GM19035 (cell line): ENCODE results near the gene NPDC1.

ENCODE experiments used
- ATAC-seq: cut with Tn5 transposase; IDR thresholded peaks from one replicate; pipeline ENCODE4 v1.9.1; 2021; ENCODE audit not compliant: unreplicated experiment

The NPDC1 gene

DNA sequence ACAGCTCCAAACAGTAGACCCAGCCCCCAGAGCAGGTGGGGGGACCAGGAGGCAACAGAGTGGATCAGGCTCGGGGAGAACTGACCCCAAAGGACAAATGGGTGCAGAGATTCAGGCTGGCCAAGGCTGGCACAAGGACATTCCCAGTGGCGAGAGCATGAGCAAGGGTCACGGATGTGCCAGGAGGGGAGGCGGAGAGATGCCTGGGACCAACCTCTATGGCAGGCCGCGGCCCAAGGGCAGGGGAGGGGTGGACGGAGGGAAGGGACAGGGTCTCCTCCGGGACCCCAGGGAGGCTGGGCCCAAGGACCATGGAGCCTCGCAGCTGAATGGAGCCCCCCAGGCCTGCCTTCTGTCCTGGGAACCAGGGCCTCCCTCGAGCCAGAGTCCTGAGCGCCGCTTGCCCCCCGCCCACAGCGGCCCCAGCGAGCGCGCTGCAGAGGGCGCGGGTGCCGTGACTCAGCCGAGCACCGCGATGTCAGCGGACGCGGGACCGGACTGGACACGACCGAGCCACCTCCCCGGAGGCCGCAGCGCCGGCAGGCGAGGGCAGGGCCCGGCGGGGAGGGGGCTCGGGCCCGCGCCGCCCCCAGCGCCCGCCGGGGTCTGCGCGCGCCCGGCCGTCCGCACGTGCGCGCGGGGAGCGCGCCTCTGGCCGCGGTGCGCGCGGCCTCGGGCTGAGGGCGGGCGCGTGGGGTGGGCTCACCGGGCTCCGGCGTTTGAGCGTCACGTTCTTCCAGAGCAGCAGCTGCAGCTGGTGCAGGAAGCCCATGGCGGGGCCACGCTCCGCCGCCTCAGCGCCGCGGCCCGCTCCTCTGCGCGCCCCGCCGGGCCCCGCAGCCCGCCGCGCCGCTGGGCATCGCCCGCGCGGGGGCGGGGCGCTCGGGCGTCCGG is 18.4 kb downstream of the NPDC1 start, which contains the start of gene ABCA2:
ABCA2 (minus strand) TSS at position 869 of the 894 bp plus-strand sequence; CDS start at position 772, 97 bp downstream.
- no peak for ATAC-seq

DNA sequence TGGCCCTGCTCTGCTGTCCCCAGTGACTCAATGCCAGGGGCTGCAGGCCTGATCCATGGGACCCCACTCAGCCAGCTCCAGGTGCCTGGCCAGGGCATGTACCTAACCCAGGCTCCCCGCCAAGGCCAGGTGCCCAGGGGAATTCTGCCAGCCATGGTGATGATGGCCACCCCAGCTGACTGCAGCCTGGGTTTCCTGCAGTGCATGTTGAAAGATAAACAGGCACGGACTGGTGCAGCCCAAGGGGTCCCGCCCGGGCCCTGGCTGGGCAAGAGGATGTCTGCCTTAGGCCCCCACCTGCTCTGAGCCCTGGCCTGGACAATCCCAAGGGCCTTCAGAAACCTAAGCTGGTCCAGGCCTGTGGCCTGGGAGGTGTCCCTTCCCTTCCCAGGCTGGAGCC is 19.1 kb downstream of the NPDC1 start:
- ATAC-seq, result no peak

DNA sequence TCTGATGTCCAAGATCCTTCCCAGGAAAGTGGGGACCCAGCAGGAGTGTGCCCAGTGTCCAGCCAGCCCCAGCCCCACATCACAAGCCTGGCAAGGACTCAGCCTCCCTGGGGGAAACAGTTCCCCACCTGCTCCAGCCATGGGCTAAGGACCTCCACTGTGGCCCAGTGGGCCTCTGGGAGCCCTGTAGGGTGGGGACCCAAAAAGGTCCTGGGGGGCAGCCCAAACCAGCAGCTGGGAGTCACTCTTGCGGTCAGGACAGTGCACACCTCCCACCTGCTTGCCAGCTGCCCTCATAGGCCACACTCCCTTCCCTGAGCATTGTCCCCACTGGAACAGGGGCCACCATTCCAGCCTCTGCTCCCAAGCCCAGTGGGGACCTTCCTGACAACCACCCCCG is 19.6 kb downstream of the NPDC1 start:
- no peak for ATAC-seq

DNA sequence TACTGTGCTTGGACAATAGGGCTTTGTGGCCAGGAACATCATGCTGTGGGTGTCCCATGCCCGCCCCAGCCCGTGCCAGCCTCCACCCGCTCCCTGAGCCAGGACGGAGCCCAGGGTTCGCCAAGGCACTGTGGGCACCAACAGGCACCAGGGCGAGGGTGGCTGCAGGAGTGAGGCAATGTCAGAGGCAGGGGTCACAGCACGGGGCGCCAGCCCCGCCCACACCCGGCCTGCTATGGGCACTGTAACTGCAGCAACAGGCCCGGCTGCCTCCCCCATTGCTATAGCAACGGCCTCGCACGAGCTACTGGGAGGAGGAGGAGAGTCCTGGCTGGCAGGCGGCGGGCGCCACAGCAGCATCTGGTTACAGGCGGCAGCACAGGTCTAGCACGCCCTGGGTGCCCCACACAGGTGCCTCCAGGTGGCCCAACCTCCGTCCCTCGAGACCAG is 20.4 kb downstream of the NPDC1 start:
- no peak for ATAC-seq

DNA sequence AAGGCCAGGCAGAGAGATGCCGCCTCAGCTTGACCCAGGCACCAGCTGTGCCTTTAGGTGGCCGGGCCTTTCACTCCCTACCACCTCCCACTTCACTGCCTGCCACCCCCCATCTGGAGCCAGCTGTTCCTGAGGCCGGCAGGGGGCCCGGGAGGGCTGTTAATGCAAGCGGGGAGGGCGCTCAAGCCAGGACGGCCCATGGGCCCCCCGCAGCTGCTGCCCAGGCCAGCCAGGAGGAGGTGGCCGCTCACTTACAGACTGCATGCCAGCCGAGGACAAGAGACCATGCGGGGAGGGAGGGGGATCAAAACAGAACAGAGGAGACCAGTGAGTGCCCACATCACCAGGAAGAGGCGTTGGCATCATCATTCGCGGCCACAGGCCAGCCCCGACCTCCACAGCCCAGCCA is 22.4 kb downstream of the NPDC1 start:
- ATAC-seq, result no peak

DNA sequence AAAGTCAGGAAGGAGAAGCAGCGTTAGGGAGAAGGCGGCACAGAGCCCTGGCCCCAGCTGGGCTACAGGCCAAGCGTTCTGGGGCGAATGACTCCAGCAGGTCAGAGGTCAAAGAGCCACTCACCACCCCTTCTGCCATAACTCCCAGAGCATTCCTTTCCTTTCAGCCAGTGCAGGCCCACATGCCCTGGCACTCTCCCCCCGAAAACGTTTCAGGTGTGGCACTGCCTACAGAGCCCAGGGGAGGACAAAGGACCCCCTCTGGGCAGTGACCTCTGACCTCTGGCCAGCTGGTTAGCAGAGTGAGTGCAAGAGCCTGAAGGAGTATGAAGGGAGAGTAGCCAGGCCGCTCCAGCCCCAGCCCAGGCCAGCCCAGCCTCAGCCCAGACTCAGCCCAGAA is 22.8 kb downstream of the NPDC1 start:
- no peak for ATAC-seq

DNA sequence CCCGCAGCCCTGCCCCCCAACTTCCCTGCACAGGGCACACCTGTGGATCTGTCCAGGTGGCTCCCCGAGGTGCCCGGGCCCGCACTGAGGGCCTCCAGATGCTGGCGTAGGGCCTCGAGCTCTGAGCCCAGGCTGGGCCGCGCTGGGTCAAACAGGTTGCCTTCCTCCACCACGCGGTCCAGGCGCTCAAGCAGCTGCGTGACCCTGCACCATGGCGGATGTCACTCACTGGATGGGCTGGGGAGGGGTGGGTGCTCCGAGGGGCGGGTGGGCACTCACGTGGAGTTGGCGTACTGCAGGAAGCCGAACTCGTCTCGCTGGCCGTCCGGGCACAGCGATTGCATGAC is 23.3 kb downstream of the NPDC1 start:
- no peak for ATAC-seq

DNA sequence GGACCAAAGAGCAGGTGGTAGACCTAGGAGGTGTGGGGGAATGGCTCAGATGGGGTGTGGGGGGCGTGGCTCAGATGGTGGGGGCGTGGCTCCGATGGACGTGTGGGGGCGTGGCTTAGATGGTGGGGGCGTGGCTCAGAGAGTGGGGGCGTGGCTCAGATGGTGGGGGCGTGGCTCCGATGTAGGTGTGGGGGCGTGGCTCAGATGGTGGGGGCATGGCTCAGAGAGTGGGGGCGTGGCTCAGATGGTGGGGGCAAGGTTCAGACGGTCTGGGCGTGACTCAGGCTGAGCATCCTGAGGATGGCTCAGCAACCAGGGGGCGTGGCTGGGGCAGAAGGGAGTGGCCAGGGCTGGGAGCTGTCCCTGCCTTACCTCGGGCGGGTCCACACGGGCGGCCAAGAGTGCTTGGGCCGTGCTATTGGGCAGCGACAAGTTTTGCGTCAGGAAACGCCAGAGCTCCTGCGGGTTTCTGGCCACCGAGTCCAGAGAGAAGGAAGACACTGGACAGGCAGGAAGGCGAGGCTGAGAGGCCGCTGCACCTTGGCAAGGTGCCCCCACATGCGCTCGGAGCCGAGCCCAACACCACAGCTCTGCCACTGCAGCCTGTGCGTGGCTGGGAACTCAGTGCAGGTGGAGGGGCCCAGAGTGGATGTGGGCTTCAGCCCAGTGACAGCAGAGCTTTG is 23.9 kb downstream of the NPDC1 start:
- no peak for ATAC-seq

DNA sequence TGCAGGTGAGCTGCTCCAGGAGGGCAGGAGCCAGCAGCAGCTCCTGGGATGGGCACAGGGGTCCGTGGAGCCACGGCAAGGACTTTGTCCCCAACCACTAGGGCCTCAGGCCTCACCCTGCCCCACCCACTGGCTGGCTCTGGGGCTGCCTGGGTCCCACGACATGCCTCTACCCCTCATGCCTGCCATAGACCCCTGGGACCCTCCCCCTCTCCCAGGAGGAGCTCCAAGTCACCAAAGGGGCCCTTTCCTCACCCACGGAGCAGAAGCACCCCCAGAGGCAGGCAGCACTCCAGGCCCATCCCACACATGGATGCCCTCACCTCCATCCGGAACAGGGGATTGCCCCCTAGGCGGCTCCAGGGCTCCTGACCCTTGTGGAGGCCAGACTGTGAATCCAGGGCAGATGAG is 24.4 kb downstream of the NPDC1 start:
- no peak for ATAC-seq

DNA sequence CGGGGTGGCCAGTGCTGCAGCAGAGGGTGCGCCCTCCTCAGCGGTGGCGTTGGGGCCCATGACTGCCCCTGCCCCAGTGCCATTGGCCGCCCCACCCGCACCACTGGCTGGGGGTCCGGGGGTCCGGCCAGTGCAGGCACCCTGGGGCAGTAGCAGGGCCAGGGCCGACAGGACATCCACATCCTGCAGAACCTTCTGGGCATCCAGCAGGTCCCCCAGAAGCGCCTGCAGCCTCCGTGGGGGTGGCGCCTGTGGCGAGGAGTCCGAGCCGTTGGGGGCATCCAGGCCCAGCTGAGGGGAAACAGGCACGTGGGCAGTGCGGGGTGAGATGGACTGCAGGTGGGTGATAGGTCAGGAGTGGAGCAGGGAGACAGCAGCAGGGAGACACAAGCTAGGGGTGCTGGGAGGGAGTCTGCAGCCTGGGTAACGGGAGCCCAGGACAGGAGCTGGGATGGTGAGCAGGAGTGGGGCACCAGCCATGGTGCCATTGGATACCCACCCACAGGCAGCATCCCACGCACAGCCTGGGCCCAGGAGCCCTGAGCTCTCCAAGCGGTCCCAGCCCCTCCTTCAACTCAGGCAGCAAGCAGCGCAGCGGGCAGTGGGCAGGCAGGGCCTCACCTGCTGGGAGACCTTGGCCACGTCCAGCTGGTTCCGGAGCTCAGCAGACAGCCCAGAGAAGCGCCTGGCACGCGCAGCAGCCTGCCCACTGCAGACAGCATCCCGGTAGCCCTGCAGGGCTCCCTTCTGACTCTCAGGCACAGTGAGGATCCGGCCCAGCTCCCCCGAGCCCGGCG is 25.0 kb downstream of the NPDC1 start:
- ATAC-seq, result no peak

DNA sequence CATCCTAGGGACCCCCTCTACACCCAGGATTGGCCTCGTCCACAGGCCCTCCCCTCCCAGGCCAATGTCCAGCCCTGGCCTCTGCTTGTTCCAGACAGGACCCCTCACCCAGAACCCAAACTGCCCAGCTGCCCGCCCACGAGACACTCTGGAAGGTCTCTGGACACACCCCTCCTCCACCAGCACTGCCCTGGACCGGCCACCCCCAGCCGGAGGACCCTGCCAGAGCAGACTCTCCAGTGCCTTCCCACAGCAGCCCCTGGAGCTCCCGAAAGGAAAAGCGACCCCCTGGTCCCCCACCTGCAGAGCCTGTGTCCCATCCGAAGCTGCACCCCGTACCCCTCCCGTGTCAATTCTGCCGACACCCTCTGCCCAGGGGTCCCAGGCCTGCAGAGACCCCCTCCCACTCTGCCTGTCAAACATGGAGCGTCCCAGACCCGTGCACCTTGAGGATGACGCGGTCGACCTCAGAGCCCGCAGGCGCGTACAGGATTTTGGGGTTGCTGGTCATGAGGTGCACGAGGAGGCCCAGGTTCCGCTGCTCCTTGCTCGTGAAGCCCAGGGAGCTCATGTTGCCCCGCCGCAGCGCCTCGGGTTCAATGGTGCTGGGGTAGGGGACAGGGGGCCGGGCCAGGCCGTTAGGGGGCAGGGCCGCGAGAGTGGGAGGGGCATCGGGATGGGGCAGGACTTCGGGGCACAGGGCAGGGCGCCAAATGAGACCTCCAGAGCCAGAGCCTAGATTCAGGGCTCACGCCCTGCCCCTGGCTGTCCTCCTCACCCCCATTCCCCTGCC is 25.9 kb downstream of the NPDC1 start:
- ATAC-seq, result no peak

DNA sequence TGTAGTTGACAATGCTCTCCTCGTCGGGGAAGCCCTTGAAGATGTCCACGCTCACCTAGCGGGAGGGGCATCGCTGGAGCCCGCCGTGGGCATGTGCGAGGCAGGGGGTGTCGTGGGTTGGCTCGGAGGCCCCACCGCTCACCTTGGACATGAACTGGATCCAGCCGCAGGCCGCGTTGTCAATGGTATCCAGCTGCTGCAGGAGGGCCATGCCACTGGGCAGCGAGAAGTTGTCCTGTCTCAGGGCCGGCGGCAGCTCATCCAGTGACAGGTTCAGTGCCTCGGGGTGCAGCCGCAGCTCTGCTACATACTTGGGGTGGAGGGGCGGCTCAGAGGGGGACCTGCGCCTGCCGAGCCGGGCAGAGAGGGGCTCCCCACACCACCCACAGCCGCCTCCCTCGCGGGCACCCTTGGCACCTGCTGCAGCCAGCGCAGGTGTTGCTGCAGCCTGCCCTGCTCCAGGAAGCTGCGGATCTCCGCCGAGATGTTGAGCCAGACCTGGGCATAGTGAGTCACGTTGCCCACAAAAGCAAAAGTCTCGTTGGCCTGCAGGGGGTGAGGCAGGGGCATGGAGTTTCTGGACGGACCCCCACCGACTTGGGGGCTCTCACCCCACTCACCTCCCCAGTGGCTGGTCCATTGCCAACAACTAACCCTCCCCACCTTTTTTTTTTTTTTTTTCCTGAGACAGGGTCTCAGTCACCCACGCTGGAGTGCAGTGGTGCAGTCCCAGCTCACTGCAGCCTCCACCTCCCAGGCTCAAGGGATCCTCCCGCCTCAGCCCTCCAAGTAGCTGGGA is 27.0 kb downstream of the NPDC1 start:
- no peak for ATAC-seq

DNA sequence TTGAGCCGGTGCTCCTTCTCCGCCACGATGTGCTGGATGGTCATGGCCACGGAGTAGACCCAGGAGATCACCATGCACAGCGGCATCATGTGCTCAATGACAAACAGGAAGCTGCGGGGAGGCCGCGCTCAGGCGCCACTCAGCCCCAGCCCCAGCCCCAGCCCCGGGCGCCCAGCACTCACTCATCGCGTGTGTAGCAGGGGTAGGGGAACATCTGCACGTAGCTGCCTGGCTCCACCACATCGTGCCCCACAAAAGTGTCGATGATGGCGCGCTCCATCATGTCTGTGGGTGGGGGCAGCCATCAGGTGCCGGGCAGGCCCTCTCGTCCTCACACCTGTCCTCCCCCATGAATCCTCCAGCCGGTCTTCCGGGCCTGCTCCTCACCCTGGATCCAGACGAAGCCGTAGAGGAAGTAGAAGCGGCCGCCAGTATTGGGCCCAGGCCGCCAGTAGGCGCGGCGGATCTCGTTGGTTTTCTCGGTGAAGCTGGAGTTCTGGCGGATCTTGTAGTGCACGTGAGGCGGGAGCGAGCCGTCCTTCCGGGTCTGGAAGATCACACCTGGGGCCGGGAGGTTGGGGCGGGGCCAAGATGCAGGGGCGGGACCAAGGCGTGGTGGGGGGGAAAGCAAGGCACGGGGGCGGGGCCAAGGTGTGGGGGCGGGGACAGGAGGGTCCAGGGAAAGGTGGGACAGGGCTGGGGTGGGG is 28.0 kb downstream of the NPDC1 start:
- no peak for ATAC-seq

DNA sequence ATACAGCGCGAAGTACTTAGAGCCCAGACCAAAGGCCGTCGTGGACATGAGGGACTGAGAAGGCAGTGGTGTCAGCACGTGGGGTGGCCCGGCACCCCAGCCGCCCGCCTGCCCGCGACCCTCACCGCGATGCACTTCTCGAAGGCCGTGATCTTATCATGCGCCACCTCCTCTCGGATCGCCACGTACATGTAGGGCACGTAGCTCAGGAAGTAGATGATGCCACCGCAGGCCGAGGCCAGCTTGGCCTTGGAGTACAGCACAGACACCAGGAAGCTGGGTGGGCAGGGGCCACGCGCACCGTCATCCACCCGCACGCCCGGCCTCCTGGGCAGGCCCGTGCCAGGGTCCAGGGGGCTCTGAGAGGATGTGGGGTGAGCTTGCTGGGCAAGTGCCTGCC is 28.9 kb downstream of the NPDC1 start:
- ATAC-seq, result no peak

DNA sequence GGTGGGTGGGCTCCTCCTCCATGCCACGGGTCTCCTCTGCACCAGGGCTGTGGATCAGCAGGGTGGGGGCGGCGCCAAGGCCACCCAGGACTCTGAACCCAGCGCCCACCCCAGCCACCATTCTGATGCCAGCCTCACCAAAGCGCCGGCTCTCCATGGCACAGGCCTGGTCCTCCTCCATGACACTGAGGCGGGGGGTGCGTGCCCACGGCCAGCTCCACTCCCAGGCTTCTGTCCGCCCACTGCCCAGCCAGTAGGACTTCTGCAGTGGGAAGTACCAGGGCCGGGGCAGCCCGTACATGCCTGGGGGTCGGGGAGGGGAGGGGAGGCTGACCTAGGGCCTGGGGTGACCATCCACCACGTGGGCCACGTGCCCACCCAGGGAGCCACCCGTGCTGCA is 29.5 kb downstream of the NPDC1 start:
- no peak for ATAC-seq

DNA sequence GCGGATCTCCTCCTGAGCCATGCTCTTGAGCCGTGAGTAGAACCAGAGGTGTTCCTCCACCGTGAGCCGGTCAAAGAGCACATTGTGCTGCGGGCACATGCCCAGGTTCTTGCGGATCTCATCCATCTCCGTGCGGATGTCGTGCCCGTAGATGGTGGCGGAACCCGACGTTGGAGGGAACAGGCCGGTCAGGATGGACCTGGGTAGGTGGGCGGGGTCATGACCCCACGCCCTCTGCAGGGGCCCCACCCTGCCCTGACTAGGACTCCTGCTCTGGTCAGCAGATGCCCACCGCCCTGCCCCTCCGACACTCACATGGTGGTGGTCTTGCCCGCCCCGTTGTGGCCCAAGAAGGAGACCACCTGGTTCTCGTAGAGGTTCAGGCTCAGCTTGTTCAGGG is 30.0 kb downstream of the NPDC1 start:
- no peak for ATAC-seq

DNA sequence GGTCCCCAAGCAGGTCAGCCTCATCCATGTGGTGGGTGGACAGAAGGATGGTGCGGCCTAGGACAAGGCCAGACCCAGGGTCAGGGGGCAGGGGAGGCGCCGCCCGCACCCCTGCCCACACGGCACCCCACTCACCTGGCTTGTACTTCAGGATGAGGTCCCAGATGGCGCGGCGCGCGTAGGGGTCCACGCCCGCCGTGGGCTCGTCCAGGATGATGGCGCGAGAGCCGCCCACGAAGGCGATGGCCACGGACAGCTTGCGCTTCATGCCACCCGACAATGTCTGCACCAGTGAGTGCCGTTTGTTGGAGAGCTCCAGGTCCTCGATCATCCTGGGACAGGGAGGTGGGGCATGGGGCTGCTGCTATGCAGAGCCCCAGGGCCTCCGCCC is 30.4 kb downstream of the NPDC1 start:
- no peak for ATAC-seq

DNA sequence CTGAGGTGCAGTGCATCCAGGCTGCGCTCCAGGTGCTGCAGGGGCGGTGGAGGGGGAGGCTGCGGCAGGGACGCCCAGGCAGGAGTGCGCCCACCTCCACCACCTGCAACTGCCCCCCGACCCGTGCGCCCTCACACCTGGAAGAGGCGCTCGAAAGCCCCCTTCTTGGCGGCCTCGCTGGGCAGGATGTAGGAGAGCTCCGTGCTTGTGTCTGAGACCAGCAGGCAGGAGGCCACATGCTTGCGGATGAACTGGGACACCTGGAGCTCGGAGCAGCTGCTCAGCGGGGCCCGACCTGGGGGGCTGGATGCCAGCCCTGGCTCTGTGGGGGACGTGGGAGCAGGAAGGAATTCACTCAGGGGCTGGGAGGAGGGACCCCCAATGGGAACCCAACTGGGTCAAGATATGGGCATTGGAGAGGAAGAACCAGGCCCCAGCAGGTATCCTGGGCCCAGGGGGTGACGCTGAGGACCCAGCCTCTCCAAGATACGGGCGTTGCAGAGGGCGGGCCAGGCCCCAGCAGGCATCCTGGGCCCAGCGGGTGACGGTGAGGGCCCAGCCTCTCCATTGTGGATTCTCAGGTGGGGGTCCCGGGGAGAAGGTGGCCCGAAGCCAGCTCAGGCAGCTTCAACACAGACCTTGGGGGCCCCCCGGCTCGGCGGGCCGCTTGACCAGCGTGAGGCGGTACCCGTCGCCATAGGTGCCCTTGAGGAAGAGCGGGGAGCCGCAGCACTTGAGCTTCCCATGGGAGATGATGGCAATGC is 31.0 kb downstream of the NPDC1 start:
- no peak for ATAC-seq

DNA sequence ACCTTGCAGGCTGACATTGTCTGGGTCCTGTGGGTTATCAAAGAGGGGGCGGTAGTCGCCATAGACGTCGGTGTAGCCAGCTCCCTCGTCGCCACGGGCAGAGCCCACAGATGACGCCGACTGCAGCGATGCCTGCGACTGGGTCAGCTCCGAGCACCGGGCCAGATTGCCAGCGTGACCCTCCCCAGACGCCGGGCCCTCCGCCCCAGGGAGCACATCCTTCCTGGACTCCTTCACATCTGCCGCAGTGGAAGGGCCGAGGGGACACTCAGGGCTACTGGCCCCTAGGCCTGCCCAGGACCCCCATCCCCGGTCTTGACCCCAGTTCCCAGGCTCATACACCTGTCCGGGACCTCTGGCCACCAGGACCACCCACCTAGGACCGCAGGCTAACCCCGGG is 31.8 kb downstream of the NPDC1 start:
- no peak for ATAC-seq
